ENCODE data around the gene TFPI. TPM values are rescaled to one million over a fixed set of nuclear protein-coding genes. Genes with fewer than 3 reads are reported as not detected.

TFPI gene
- total and polyA plus RNA-seq, 2 donors (not counting 1 experiment from before 2014, with no cell fraction given), result not detected

DNA sequence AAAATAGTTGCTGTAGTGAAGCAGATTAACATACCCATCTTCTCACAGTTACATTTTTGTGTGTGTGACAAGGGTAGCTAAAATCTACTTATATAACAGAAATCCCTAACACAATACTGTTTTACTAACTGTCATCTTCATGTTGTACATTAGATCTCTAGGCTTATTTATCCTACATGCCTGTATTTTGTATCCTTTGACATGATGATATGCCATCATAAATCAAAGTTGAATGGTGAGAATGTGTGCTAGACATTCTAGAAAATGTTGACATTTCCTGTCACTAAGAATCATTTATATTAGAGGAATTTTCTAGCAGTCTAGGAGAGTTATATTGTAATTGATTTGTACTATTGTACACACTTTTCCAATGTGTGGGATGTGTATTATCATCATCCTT lies 84.7 kb downstream of the TFPI start:
- no peak for TF ChIP-seq CTCF (IDR thresholded peaks at IDR 0.05)
- TF ChIP-seq EZH2 (IDR thresholded peaks at IDR 0.05; ENCODE audit: borderline replicate concordance, insufficient read depth, low read depth, low read length, poor library complexity, severe bottlenecking), result no peak
- POLR2A ChIA-PET, result no interaction called here
- no peaks in the 10 kb centered on the region for H3K36me3 ChIP-seq (replicated peaks in 1 of 2; ENCODE audit: control extremely low read depth in 1 of 2, control insufficient read depth in 1 of 2, extremely low read depth in 1 of 2, insufficient read depth in 2 of 2, low read length in 1 of 2)

DNA sequence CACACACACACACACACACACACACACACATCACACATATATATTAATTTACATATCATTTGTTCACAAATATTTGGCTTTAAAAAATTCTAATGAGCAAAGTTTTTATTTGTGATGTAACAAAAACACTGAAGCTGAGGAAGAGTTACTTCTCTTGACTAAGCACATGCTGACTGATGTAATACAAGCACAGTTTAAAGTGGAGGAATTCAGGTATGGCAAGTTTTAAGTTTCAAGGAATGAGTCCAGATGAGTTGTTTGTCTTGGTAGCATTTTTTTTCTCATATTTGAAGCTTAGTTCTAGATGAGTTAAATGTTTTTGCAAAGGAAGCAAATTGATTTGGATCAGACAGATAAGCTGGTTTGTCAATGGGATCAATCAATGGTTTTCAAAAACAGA lies 86.0 kb downstream of the TFPI start:
- no peak for TF ChIP-seq CTCF (IDR thresholded peaks at IDR 0.05)
- TF ChIP-seq EZH2 (IDR thresholded peaks at IDR 0.05; ENCODE audit: borderline replicate concordance, insufficient read depth, low read depth, low read length, poor library complexity, severe bottlenecking), result no peak
- CTCF ChIA-PET, result no interaction called here
- no peak for ATAC-seq (ENCODE audit: low read depth)

More for the DNA sequence above, 84.7 kb downstream of the TFPI start:
- H3K27me3 ChIP-seq (replicated peaks in 1 of 4; ENCODE audit: control extremely low read depth in 1 of 4, control insufficient read depth in 3 of 4, insufficient read depth in 4 of 4, low read length in 3 of 4), result no peaks in the 10 kb centered on the region
- no peak overlapping the region for H3K4me3 ChIP-seq (ENCODE audit: control extremely low read depth in 1 of 5, extremely low read depth in 1 of 5, insufficient read depth in 1 of 5, low read depth in 2 of 5, low read length in 4 of 5)
- Mint-ChIP-seq H3K9me3 (ENCODE audit: insufficient read depth) (no peaks in the 10 kb centered on the region), H3K4me1 (no peaks in the 10 kb centered on the region), H3K27me3 (no peaks in the 10 kb centered on the region), H3K27ac (no peak overlapping the region), H3K4me3 (no peak overlapping the region)
- DNase-seq (no peak), ATAC-seq (ENCODE audit: low read depth) (no peak)
- CTCF ChIA-PET, result no interaction called here
- H3K9ac ChIP-seq (ENCODE audit: low read length), result no peak overlapping the region
- H3K79me2 ChIP-seq (ENCODE audit: control insufficient read depth, insufficient read depth, low read length), result no peaks in the 10 kb centered on the region
- H3K4me1 ChIP-seq (ENCODE audit: control insufficient read depth in 2 of 2, insufficient read depth in 2 of 2, low read length in 2 of 2), result no peaks in the 10 kb centered on the region
- no peaks in the 10 kb centered on the region for H3K9me3 ChIP-seq (ENCODE audit: control extremely low read depth in 1 of 3, control insufficient read depth in 2 of 3, insufficient read depth in 1 of 3, low read length in 2 of 3)
- intact Hi-C loops (cut with micrococcal nuclease), result no loop called here
- H2AFZ ChIP-seq (ENCODE audit: insufficient read depth, low read depth, low read length, poor library complexity, severe bottlenecking), result no peak overlapping the region
- H4K20me1 ChIP-seq (ENCODE audit: control insufficient read depth, insufficient read depth, low read length, poor library complexity, severe bottlenecking), result no peaks in the 10 kb centered on the region
- H3K4me2 ChIP-seq (replicated peaks; ENCODE audit: low read depth, low read length, poor library complexity, severe bottlenecking), result no peak overlapping the region
- H3K27ac ChIP-seq (ENCODE audit: low read length in 2 of 2), result no peak overlapping the region

More for the DNA sequence above, 86.0 kb downstream of the TFPI start:
- Histone ChIP-seq H3K9ac (ENCODE audit: low read length) (no peak overlapping the region), H4K20me1 (ENCODE audit: control insufficient read depth, insufficient read depth, low read length, poor library complexity, severe bottlenecking) (no peaks in the 10 kb centered on the region), H3K27me3 (replicated peaks in 1 of 4; ENCODE audit: control extremely low read depth in 1 of 4, control insufficient read depth in 3 of 4, insufficient read depth in 4 of 4, low read length in 3 of 4) (no peaks in the 10 kb centered on the region), H2AFZ (ENCODE audit: insufficient read depth, low read depth, low read length, poor library complexity, severe bottlenecking) (no peak overlapping the region), H3K36me3 (replicated peaks in 1 of 2; ENCODE audit: control extremely low read depth in 1 of 2, control insufficient read depth in 1 of 2, extremely low read depth in 1 of 2, insufficient read depth in 2 of 2, low read length in 1 of 2) (no peaks in the 10 kb centered on the region), H3K79me2 (ENCODE audit: control insufficient read depth, insufficient read depth, low read length) (no peaks in the 10 kb centered on the region), H3K27ac (ENCODE audit: low read length in 2 of 2) (no peak overlapping the region), H3K4me2 (replicated peaks; ENCODE audit: low read depth, low read length, poor library complexity, severe bottlenecking) (no peak overlapping the region), H3K4me1 (ENCODE audit: control insufficient read depth in 2 of 2, insufficient read depth in 2 of 2, low read length in 2 of 2) (no peaks in the 10 kb centered on the region), H3K4me3 (ENCODE audit: control extremely low read depth in 1 of 5, extremely low read depth in 1 of 5, insufficient read depth in 1 of 5, low read depth in 2 of 5, low read length in 4 of 5) (no peak overlapping the region), H3K9me3 (ENCODE audit: control extremely low read depth in 1 of 3, control insufficient read depth in 2 of 3, insufficient read depth in 1 of 3, low read length in 2 of 3) (no peaks in the 10 kb centered on the region)
- intact Hi-C loops (cut with micrococcal nuclease), result no loop called here
- POLR2A ChIA-PET, result no interaction called here
- H3K27me3 Mint-ChIP-seq, result no peaks in the 10 kb centered on the region
- no peak for DNase-seq
- H3K9me3 Mint-ChIP-seq (ENCODE audit: insufficient read depth), result no peaks in the 10 kb centered on the region
- no peaks in the 10 kb centered on the region for H3K4me1 Mint-ChIP-seq
- H3K4me3 Mint-ChIP-seq, result no peak overlapping the region
- H3K27ac Mint-ChIP-seq, result no peak overlapping the region
